GM19463 (cell line): Measurements from ENCODE around the gene ATXN2.

ENCODE experiments used
- ATAC-seq: cut with Tn5 transposase; IDR thresholded peaks from one replicate; pipeline ENCODE4 v1.9.1; 2021; ENCODE audit warnings: mild to moderate bottlenecking, moderate library complexity; ENCODE audit not compliant: unreplicated experiment

ATXN2 gene

GRCh38 chr12:111440631-111441030 is 158.5 kb downstream of the ATXN2 start:
- ATAC-seq = no peak

DNA sequence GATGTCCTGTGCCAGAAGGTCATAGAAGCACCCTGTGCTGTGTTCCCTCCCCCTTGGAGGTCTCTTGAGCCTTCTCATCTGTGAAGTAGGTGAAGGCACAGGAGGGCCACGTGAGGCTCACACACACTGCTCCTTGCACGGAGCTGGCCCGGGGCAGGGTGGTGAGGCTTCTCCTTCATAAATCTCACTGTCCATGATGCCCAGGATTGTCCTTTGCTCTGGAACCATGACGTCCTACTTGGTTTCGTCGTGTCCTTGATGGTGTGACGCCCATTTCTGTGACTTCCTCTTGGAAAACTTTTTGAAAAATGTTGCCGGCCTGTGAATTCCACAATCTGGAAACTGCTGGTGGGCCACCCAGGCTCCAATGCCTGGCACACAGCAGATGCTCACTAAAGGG is 159.0 kb downstream of the ATXN2 start:
- ATAC-seq = no peak

DNA sequence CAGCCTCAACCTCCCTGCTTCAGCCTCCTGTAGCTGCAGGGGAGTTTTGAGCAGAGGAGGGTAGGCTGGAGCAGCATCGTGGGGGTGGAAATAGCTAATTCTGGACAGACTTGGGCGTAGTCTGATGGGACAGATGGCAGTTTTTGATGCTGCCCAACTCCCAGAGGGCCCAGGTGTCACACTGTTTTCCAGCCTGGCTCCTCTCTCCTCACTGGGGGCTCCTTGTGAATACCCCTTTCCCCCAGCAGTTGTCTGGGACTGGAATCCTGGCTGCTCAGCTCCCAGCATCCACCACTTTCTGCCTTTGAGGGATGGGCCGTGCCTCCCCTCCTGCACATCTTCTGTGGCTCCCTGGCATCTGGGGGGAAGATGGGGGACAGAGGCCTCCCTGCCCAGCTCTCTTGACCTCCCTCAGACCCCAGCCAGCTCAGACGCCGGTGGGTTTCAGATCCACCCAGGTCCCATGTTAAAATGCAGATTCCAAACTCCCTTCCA is 159.4 kb downstream of the ATXN2 start:
- no peak for ATAC-seq

DNA sequence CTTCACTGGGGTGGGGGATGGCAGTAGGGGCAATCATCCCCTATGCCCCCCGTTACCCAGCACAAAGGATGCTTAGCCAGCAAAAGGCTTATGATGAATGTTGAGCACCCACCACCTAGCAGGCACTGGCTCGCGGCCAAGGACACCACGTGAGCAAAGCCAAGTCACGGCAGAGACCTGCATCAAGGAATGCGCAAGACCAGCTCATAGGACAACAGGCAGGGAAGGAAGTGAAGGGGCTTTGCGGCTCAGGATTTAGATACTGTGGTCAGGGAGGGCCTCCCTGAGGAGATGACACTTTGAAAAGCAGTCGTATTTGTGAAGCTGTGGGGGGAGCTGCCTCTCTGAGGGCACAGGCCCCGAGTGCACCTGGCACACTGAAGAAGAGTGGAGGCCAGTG is 160.6 kb downstream of the ATXN2 start:
- no peak for ATAC-seq

- ATAC-seq = no peak
Measured at GRCh38 chr12:111437816-111438454, 161.2 kb downstream of the ATXN2 start.

- ATAC-seq = no peak
Measured at GRCh38 chr12:111436811-111437210, 162.3 kb downstream of the ATXN2 start.

GRCh38 chr12:111436266-111436665 is 162.8 kb downstream of the ATXN2 start:
- no peak for ATAC-seq

- no peak for ATAC-seq
Measured at GRCh38 chr12:111435661-111436201, 163.4 kb downstream of the ATXN2 start.

DNA sequence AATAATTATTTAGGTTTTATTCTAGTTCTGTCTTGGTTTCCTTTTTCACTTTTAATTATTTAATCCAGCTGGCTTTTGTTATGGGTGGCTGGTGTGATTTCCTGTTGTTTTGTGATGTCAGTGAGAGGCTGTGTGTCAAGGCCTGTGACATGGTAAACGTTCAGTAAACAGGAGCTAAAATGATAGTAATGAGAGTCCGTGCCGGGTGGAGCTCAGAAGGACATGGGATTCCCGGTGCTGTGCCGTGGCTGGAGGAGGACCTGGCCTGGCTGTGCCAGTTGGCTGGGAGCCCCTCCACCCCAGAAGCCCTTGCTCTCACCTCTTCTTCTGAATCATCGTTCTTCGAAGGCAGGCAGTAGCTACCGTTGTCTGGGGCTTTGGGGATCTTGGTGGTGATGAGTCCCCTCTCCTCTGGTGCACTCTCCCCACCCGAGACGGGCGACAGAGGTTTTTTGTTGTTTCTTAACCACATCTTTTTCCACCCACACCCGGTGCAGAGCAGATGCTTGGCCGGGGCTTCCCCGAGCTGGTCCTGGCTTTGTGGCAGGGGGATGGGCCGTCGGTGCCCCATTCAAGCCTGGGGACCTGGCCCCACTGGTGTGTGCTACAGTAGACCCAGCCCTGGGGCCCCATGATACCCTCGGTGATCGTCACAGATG is 164.3 kb downstream of the ATXN2 start:
- ATAC-seq = peak; percentile 65

DNA sequence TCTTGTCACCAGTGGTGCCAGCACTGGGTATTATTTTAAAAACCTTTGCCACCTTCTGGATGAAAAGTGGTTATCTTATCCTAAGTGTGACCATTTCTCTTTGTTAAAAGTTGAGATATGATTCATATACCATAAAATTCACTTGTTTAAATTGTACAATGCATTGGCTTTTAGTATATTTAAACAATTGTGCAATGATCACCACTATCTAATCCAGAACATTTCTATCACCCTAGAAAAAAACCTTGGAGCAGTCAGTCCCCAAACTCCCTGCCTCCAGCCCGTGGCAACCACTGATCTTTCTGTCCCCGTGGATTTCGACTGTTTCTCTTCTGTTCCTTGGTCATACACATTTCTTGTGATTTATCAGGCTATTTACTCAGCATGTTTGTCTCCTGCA is 165.1 kb downstream of the ATXN2 start:
- ATAC-seq = no peak

GRCh38 chr12:111431772-111432171 is 167.3 kb downstream of the ATXN2 start:
- no peak for ATAC-seq

DNA sequence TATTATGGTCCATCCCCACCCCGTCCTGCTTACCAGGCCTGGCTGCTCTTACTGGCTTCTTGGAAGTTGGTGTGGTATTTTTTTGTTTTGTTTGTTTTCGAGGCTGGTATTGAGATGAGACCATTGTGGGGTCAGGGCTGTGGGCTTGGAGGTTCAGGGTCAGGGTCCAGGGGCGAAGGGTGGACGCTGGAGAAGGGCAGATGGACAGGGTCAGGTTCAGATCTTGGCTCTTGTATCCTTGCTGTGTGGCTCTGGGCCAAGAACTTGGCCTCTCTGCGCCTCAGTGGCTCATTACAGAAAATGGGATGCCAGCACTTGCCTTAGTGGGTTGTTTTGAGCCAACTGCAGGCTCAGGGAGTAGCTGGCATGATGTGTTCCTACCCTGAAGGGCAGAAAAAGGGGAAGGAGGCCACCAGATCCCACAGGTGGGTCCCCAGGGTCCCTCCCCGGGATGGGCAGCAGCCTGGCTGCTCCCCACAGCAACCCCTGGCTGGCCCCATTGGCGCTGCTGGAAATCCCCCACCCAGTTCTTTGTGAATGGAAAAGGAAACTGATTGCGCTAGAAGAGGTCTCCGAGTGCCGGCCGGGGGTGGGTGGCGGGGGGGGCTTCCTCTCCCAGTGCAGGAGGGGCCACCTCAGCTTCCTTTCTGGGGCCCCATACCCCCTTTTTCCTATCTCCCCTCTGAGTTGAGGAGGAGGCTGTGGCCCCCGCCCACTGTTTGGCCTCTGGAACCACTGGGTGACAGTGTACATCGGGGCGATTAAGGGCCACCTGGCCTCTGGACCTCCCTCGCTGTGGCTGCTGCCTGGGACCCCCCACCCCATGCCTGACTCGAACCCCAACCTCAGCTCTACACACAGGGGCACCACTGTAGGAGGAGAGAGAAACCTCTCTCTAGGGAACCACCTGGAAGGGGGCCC is 168.4 kb downstream of the ATXN2 start:
- ATAC-seq = no peak

- ATAC-seq = no peak
Measured at GRCh38 chr12:111429828-111430432, 169.2 kb downstream of the ATXN2 start.

- ATAC-seq = no peak
Measured at GRCh38 chr12:111428728-111429175, 170.4 kb downstream of the ATXN2 start.

- ATAC-seq = no peak
Measured at GRCh38 chr12:111428081-111428727, 170.9 kb downstream of the ATXN2 start.

DNA sequence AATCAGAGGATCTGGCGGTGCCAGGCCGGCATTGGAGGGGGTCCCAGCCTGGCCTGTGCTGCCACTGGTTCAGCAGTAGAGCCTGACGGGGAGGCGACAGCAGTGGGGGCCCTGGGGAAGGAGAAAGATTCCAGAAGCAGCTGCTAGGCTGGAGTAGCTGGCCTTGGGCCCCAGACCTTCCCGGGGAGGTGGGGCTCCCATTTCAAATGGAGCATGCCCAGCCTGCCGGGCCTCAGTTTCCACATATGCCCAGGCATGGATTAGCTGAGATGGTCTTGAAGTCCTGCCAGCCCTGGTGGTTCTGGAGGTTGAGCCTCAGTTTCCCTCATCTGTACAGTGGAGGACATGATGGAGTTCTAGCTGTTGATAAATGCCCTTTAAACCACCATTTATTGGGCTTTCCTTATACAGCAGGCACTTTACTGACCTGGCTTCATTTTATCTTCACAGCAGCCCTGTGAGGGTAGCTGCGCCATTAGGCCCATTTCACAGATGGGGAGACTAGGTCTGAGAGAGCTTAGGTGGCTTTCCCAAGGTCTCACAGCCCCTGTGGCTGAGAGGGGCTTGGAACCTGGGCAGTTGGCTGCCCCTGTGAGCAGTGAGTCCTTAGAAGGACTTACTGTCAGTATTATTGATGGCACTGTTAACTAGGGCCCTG is 171.6 kb downstream of the ATXN2 start:
- no peak for ATAC-seq

DNA sequence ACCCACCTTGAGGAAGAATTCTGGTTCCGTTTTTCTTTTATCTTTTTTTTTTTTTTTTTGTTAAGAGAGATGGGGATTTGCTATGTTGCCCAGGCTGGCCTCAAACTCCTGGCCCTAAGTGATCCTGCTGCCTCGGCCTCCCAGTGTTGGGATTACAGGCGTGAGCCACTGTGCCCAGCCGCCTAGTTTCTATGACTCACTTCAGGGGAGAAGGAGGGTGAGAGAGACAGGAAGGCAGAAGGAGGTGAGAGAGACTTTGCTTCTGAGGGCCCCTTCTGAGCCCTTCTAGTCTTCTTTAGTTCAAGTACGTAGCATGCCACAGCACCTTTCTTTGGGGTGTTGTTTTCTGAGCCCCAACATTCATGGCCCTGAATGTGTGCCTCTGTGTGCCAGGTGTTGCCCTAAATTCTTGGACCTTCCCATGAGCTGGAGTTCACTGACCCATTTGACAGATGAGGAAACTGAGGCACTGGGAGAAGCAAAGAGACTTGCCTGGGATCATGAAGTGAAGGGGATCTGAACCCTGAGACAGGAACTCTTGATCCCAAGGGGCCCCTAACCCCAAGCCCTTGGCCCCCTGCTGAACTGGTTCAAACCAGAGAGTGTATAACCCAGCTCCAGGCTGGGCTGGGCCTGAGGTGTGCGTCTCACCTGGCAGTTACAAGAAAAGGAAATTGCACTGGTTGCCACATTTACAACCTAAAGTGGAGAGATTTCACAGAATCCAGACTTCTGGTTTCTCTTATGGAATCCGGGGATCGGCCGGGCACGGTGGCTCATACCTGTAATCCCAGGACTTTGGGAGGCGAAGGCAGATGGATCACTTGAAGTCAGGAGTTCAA is 172.6 kb downstream of the ATXN2 start:
- ATAC-seq = no peak

DNA sequence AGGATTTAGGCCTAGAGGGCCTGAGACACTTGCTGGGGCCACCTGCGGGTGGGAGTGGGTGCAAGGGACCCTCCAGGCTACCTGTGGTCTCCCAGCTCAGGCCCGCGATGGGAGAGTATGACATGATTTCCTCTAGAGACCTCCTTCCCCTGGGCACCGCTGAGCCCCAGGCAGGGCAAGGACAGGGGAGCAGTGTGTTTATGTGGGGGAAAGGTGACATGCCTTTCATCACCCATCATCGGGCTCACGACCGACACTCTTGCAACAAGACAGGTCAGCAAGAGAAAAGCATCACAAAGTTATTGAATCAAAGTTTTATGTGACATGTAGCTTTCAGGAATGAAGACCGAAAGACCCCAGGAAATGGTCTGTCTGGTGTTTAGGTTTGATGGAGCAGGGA is 173.5 kb downstream of the ATXN2 start:
- no peak for ATAC-seq

GRCh38 chr12:111424793-111425251 is 174.3 kb downstream of the ATXN2 start:
- no peak for ATAC-seq
